Stimulated activated CD8-positive, alpha-beta memory T cell treated with anti-CD3 and anti-CD28 coated beads, Interleukin-4, amount 100 ng/mL, for 24 hours (primary cell): ENCODE measurements around the gene TMEM51.
"Not testable (repeated sequence)": the region's sequence is repeated elsewhere in the genome, so short reads cannot be mapped to it uniquely, and the experiment has no call there.

Experiments used
- DNase-seq: peaks from one replicate; pipeline ENCODE4 v3.0.0-alpha.2; 2020; ENCODE audit warnings: low read depth

Gene TMEM51

DNA sequence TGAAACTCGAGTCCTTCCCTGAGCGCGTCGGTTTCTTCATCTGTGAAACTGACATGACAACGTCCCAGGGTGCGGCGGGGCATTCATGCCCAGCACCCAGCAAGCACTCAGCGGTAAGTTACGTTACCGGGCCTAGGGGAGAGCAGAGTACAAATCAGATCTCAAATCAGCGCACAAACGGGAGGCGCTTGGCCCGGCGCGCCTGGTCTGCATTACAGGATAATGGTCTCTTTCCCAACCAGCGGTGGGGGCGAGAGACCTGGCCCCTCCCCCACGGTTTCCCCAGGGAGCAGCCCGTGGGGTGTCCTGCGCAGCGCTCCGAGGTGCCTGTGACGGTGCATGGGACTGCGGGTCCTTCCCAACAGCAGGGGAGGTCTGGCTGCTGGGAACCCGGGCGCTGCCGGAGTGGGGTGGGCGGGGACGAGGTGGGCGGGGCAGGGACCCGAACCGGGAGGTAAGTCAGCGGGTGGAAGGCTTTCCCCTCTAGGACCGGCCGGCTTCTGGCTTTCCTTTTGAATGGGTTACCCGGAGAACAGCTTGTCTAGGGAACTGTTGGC lies 1.0 kb downstream of the TMEM51 start:
- no peak for DNase-seq

DNA sequence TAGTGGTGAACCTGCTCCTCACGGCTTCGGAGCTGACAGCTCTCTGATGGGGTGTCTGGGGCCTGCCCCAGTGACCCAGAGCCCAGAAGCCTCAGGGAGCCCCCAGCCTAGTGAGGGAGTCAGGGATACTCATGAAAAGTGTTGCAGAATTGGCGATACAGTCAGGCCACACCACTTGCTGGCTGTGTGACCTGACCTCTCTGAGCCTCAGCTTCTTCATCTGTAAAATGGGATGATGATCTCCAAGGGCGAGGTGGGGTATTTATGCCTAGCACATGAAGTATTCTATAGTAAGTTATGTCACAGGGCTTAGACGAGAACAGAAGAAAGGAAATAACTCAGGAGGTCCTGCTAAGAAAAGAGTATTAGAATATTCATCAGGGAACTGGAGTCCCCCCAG lies 1.6 kb downstream of the TMEM51 start:
- DNase-seq: no peak

DNA sequence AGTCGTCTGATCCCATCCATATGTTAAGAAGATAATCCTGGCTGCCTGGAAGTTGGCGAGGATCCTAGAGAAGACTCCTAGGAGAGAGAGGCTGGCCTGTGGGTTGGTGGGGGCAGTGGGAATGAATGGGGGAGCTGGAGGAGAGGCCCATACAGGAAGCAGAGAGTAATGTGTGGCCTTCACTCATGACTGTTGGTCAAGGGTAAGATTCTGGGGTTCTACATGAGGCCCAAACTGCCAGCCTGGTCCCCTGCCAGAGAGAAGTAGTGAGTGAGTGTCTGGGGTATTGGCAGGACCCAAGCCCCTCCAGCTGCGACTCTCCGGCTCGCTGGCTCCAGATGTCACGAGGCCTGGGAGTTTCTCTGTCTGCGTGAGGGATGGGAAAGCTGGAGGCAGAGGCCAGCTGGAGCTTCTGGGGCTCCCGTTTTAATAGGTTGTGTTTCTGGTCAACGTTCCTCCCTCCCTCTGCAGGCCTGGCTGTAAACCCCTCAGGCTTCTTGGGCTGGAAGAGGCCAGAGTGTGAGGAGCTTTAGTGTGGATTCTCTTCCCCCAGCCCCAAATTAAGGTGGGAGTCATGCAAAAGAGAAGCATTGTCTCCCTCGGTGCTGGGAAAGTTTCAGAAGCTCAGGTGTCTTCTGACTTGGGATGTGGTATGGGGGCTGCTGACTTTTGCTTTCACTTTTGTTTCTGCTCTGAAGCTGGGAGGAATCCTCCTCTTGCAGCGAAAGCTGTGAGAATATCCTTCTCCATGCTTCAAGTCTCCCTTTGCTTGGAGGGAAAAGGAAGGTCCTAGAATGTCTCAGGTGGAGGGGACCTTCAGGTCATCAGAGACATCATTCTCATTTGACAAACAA lies 2.6 kb downstream of the TMEM51 start:
- DNase-seq: no peak

DNA sequence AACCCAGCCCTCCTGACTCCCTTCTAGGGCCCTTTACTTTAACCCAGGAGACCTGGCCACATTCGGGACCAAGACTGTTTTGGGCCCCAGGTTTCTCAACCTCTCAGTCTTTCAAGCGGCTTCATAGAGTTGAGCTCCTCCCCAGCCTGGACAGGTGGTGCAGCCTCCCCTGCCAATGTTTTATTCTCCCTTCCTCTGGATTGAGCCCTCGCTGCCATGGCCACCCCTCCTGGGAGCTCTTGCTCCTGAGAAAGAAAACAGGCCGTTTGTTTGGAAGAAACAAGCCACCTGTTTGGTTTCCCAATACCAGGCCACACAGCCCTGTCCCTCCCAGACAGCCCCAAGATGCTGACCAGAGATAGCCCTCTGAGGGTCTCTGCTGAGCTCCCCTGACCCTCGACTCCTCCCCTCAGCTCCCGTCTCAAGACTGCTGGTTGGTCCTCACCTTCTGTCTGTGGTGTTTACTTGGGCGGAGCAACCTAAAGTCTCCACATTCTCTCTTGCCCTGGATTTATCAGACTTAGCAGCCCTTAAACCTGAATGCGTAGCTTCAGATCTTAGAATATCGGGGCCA lies 3.3 kb downstream of the TMEM51 start:
- no peak for DNase-seq

DNA sequence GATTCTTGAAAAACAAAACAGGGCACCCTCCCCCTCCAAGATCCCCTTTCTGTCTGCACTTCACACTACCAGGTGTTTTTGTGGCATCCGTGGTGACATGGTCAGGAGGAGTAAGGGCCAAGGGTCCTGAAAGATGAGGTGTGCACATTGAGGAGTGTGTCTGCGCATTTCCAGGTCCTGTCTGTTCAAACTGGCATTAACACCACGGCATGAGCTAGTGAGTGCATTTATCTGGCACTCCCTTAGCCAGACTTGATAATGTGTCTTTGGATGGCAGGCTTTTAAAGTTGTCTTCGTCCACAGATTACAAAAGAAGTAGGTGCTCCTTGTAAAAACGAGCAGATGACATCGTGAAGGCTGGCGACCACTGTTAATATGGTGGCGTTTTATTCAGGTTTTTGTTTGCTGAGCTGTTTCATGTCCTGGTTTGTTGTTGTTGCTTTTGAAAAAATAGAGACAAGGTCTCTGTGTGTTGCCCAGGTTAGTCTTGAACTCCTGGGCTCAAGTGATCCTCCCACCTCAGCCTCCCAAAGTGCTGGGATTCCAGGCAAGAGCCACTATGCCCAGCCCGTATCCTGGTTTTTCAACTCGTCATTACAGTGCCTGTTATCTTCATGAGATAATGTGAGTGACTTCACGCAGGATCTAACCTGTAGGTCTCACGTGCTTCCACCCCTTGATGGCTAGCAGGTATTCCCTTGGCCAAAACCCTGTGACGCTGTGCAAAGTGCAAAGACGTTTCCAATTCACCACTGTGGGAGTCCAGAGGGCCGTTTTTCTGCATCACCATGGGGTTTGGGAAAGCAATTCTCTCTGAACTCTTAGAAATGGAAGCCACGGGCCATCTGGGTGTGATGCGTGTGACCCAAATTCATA lies 4.2 kb downstream of the TMEM51 start:
- DNase-seq: no peak

DNA sequence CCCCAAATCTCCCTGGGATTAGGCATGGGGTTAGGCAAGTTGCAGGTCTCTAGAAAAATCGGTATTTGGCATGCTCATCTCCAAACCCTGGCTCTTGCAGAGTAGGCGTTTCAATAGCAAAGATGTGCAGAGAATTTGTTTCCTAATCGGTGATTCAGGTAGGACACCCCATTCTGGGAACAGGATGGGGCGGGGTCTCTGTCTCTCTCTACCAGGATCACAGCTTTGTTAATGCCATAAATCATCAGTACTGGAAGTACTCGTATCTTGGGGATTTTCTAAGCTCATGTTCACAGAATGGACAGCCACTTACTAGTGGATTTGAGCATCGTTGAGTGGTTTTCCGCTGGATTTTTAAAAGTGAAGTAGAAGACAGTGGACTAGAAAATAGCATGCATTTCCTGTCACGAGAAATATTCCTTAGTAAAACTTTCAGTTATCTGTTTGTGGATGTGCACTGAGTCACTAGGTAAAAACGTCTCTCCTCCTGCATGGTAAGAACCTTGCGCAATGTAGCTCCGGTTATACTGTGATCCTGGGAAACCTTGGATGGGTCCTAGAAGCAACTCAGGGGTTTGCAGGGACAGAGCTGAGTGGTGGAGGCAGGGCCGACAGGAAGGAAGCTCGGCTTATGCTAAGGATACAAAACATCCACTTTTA lies 5.1 kb downstream of the TMEM51 start:
- DNase-seq: no peak

DNA sequence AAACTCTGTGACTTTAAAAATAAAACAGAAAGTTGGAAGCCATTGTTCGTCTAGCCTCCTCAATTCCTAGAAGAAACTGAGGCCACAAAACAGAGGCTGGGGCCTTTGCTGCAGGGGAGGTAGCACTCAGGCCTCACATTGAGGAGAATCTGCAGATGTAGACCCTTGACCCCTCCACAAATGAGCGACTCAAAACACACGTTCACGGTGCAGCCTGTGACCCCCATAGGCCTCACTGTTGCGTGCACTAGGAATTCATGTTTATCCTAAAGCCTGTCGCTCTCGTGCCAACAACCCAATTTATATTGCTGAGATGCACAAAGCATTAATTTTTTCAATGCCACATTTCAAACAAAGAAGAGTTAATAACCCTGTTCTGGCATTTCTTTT lies 5.6 kb downstream of the TMEM51 start:
- DNase-seq: no peak

DNA sequence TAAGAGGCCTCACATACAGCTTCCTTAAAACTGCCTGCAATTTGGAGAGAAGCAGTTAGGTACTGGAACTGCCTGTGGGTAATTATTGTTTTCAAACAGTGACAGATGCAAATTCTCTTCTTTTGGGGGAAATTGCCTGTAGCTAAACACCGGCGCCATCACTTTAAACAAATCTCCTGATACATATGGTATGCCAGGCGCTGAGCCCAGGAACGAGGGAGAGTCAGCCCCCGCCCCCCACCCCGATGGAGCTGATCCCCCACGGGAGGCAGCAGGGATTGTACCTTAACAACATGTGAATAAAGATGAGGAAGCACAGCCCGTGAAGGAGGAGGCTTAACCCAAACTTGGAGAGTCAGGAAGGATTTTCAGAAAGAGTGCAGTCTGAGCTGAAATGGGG lies 7.1 kb downstream of the TMEM51 start:
- no peak for DNase-seq

DNA sequence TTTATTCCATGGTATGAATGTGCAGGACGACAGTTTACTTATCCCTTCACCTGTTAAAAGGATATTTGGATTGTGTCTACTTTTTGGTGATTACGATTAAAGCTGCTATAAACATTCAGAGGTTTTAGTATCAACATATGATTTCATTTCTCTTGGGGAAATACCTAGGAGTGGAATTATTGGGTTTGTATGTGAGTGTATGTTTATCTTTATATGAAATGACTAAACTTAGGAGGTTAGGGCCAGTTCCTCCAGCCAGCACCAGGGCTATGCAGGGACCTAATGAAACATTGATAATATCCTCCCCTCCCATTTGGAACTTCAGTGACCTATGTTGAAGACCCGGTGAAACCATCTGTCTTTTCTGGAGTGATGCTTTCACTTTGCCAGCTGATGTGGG lies 13.8 kb downstream of the TMEM51 start:
- no peak for DNase-seq

DNA sequence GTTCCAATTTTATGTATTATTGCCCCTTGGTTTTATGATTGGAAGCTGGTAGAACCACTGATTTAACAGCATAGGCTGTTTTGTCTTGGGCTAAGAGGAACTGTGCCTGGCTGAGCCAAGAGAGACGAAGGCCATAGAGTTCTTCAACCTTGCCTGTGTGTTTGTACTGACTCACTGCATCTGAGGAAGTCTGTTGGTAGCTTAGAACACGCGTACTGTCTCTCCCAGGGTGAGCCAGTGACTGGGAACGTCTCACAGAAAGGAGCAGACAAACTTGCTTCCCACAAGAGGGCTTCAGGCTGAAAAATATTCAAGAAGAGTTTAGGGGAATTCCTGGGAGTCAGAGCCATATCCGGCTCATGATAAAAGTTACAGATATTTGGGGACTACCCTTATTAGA lies 14.9 kb downstream of the TMEM51 start:
- no peak for DNase-seq

DNA sequence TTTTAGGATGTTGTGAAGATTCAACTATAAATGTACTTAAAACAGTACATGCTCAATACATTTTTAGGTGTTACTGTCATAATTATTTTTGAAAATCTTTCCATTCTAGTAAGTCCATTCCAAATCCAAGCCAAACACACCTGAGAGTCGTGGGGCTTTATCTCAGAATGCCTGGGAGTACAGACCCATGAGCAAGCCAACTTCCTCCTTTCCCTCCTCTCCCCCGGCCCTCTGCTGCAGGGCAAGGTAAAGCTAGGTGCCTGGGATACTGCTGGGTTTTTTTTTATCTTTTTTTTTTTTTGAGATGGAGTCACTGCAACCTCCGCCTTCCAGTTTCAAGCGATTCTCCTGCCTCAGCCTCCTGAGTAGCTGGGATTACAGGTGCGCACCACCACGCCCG lies 16.5 kb downstream of the TMEM51 start:
- DNase-seq: no peak

DNA sequence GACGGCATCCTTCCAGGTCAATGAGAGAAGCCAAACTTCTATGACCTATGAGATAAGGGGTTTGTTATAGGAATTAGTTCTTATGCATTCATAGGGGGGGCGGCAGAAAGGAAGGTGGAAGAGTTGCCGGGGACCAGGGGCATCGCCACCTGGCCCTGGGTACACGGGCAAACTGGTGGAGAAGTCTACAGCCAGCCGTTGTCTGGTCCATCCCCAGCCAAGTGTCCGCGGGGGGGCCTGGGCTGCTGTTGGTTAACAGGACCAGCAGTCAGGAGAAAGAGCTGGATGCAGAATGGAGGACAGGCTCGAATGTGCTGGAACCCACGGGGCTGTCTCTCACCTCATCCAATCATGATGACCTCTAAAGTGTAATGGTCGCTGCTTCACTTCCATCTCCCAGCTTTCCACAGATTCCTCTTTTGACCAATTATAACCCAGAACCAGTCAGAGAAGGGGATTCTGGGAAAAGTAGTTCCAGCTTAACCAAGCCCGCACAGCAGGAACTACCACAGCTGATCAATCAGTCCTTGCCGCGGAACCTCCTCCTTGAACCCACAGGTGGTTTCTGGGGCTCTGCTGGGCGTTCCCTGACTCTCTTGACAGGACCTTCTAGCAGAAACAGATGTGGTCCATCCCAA lies 17.8 kb downstream of the TMEM51 start:
- no peak for DNase-seq

DNA sequence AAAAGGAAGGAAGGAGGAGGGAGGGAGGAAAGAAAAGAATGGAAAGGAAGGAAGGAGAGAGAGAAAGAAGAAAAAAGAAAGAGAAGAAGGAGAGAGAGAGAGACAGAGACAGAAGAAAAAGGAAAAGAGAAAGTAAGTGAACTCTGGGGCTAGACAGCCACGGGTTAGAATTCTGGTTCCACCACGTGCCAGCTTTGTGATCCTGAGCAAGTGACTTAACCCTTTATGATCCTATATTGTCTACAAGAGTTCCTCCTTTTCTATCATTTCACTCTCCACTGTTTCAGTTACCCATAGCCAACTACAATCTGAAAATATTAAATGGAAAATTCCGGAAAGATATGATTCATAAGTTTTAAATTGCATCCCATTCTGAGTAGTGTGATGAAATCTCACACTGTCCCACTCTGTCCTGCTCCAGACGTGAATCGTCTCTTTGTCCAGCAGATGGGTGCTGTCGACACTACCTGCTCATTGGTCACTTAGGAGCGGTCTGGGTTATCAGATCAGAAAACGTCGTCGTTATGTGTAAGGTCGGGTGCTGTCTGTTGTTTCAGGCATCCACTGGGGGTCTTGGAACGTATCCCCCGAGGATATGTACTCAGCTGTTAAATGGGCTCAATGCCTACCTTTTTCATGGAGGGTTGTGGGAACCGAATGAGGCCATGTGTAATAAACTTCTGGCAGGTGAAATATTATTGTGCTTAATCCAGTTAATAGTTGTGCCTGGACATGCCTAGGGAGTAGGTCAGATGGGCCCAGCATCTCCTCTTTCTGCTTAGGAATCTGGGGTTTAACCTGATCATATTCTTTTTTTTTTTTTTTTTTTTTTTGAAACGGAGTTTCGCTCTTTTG lies 19.1 kb downstream of the TMEM51 start:
- no peak for DNase-seq

DNA sequence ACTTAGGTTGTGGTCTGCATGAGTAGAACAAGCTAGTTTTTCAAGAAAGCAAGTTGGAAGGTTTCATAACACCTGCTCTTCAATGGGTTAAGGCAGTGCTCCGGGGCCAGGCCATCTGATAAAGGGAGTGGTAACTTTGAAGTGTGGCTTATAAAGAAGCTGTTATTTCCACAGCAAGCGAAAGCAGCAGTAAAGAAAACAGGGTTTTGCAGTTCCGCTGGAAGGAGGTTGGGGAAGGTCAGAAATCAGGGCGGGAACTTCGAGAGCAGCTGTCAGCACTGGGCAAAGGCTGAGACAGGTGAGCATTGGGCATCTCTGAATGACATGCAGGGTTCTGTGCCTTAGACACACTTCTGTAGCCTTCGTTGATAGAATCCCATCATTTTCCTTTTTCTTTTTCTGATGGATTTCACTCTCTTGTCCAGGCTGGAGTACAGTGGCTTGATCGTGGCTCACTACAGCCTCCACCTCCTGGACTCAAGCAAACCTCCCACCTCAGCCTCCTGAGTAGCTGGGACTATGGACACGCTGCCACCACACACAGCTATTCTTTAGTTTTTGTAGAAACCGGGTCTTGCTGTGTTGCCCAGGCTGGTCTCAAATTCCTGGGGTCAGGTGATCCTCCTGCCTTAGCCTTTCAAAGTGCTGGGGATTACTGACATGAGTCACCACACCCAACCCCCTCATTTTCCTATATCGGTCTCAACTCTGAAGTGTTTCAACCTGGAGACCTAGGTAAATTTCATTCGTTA lies 20.5 kb downstream of the TMEM51 start:
- no peak for DNase-seq

DNA sequence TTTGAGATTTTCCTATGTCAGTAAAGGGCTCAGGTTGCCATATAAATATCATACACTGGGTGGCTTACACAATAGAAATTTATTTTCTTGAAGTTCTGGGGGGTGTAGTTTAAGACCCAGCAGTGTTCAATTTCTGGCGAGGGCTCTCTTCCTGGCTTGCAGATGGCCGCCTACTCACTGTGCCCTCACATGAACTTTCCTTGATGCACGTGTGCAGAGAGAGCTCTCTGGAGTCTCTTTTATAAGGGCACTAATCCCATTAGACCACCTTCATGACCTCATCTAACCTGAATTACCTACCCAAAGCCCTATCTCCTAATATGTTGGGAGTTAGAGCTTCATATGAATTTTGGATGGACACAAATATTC lies 21.1 kb downstream of the TMEM51 start:
- no peak for DNase-seq

DNA sequence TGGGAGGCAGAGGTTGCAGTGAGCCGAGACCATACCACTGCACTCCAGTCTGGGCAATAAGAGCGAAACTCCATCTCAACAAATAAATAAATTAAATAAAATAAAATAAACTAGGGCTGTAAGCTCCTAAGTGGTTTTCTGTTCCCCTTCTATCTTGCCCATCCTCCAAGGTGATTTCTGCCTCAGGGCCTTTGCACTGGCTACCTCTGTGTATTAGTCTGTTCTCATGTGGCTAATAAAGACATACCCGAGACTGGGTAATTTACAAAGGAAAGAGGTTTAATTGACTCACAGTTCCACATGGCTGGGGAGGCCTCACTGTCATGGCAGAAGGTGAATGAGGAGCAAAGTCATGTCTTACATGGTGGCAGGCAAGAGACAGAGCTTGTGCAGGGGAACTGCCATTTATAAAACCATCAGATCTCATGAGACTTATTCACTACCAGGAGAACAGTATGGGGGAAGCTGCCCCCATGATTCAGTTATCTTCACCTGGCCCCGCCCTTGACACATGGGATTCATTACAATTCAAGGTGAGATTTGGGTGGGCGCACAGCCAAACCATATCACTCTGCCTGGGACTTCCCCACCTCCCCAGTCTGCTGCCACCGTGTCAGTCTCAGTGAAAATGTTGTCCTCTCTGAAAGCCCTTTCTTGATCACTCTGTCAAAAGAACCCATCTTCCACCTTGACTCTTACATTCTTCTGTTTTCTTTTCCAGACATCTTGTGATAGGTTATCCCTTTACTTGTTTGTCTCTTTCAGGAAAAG lies 22.0 kb downstream of the TMEM51 start:
- not testable (repeated sequence) for DNase-seq

DNA sequence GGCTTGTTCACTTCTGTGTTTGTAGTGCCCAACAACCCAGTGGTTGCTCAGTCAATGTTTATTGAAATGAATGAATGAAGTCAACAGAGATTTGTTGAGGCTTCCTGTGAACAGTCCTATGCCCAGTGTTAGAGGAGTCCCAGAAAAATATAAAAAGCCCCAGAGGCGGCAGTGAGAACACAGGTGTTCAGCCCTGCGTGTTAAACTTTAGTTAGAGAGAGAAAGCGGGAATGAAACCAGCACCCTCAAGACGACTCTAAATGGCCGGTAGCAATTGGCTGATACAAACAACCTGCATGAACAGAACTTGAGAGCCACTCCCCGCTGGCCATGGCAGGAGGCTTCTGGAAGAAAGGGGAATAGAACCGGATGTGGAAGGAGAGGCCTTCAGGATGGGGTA lies 22.6 kb downstream of the TMEM51 start:
- no peak for DNase-seq

DNA sequence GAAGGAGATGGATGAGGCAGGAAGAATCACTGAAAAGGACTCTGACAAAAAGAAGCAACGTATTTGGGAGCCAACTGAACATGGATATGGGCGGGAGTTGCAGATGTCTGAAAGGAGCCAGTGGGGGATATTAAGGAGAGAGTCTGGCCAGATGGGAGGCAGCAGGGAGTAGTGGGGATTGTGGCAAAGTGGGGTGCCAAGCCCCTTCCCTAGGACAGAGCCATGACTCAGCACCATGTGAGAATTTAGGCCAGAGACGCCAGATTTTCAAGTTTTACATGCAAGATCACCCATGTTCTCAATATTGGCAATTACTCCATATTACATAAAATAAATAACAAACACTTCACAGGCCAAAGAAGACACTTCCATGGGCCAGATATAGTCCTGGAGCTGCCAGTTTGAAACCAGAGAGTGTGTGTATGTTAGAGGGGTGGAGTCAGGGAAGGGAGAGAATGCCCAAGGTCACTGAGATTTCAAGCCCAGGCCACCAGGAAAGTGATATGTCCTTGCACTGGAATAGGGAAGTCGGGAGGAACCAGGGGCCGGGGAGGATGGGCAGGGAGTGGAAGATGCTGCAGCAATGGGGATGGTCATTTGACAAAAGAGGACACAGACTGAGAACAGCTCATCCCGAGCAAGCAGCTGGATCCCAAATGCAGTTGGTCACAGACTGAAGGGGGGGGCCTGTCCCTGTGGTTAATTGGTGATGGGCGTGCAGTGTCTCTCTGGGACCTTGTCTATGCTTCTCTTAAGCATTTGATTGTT lies 23.5 kb downstream of the TMEM51 start:
- DNase-seq: no peak
